IPS-18c (cell line): ENCODE measurements around the gene CEP131.

Source experiments
- H3K4me3 ChIP-seq: 2 replicates; pipeline ENCODE4 v1.7.0; 2013; ENCODE audit warnings: low read depth, mild to moderate bottlenecking, low read length, moderate library complexity; ENCODE audit not compliant: insufficient read depth
- H3K9me3 ChIP-seq: one replicate; pipeline ENCODE4 v1.6.1; 2013; ENCODE audit warnings: mild to moderate bottlenecking, low read length, moderate library complexity; ENCODE audit not compliant: control insufficient read depth, insufficient read depth

The CEP131 gene

DNA sequence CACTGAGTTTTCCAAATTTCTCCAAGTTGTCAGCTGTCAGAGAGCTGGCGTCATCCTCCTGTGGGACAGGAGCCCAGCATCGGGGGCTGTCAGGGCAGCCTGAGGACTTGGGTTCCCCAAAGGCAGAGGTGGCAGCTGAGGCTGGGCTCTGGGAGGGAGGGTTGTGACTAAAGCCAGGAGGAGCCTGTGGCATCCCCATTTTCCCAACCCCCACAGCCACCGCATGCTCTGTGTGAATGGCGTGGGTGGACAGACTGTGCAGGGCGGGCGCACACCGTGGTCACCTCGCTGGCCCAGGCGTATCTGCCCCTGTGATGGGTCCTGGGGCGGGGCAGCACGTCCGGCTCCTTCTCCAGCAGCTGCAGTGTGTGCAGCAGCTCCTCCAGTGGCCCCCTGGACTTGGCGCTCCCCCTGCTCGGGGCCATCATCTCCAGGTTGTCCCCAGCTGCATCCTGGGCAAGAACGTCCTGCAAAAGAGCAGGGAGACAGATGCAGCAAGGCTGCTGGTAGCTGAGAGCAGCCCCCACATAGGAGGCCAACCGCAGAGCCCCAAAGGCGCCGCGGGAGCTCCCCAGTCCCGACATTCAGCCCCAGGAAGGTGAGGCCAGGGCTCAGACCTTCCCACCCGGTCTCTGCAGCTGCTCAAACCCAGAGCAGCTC lies 24.8 kb downstream of the CEP131 start:
- no peaks in the 10 kb centered on the region for H3K9me3 ChIP-seq
- H3K4me3 ChIP-seq, result no peak overlapping the region

DNA sequence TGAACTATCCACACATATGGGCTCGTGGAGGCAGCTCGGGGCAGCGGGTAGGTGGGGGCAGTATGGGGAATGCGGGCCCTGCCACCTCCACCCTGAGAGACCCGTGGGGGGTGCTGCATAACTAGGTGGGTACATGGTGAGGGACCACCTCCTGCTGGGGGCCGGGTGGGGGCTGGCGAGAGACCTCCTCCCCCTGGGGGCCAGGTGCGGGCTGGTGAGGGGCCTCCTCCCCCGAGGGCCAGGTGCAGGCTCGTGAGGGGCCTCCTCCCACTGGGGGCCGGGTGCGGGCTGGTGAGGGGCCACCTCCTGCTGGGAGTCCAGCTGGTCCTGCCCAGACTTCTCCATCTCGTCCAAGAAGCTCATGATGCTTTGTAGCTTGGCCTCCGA lies 25.4 kb downstream of the CEP131 start:
- H3K9me3 ChIP-seq, result no peaks in the 10 kb centered on the region
- H3K4me3 ChIP-seq, result no peak overlapping the region

DNA sequence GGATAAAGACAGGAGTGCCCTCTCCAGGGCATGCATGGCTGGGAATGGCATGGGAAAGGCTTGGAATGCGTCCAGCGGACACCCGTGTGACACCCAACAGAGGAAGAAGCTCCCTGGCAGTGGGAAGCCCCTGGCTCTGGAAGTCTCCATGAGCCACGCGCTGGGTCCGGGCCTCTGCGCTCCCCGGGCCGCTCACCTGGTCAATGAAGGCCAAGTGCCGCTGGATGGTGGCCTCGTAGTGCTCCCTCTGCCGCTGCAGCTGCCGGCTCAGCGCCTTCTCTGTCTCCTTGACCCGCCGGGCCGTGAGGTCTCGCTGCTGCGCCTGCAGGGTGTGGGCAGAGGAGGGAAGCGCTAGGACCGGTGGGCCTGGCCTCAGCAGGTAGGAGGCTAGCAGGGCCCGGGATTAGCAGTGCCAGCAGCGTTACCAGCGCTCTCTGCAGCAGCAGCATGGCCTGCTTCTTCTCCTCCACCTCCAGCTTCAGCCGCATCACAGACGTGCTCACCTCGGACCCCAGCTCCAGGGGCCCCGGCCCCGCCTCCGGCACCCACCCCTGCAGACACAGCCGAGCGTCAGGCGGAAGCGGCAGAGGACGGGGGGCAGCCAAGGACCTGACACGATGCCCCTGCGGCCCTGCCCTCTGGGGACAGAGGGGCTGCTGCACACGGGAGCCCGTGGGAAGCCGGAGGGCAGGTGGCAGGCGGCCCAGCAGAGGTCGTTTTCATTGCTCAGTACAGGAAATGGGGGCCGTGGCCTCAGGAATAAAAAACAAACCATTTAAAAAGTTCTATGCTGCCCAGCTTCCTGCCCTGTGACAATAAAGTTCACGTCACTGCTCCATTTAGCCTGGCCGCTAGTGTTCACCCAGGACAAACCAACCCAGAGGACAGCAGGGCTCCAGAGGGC lies 26.0 kb downstream of the CEP131 start:
- no peak overlapping the region for H3K4me3 ChIP-seq
- no peaks in the 10 kb centered on the region for H3K9me3 ChIP-seq

DNA sequence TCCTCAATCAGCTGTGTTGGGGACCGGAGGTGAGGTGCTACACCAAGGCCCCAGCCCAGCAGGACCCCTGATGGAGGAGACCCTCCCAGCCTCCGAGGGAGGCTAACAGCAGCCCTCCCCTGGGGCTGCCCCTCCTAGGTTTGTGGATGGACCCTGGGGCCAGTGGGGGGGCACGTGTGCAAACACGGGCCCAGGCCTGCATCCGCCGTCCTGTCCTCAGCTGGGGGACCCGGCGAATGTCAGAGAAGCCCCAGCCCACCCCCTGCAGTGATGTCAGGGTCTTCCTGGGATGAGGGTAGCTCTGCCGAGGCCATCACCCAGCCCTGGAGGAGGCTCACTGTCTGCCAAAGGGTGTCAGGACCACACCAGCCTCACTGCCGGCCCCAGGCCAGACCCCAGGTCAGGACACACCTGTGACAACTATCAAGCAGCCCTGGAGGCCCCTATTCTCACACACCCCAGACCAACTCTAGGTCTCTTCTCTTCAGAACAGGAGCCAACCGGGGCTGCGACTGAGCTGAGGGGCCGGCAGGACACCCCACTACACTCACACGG lies 26.7 kb downstream of the CEP131 start:
- Histone ChIP-seq H3K9me3 (no peaks in the 10 kb centered on the region), H3K4me3 (no peak overlapping the region)

DNA sequence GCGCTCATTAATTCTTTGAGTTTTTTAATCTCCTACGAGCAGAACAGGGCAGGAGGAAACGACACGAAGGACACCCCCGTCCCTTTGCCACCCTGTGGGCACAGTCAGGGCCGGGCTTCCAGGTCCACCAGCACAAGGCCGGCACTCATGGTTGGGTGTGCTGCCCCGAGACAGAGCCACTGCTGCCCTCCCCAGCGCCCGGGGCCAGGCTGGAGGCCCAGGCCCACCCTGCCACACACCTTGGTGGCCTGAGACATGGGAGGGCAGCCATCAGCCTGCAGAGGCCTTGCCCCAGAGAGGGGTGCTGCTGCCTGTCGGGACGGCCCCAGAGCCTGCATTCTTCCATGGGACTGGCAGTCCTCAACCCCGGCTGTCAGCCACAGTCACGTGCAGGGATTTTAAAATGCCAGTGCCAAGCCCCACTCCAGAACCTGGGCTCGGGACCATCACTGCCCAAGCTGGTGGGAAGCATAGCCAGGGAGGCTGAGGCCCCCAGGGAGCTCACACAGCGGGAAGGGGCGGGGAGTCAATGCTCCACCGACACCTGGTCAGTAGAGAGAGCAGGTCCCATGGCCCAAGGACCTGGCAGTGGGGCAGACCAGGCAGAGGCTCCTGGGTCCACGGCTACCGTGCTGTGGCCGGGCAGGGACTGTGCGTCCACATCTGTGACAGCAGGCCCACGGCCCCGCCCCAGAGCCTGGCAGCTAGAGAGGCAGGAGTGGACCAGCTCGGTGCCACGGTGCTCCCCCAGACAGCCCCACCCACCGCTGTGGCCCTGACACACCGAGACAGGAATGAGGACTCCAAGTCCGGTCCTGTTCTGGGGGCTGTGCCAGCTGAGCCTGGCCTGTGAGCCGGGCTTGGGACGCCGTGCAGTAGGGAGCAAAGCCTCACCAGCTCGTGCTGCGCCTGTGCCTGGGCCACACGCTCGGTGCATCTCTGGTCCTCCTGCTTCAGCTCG lies 27.5 kb downstream of the CEP131 start:
- no peak overlapping the region for H3K4me3 ChIP-seq

DNA sequence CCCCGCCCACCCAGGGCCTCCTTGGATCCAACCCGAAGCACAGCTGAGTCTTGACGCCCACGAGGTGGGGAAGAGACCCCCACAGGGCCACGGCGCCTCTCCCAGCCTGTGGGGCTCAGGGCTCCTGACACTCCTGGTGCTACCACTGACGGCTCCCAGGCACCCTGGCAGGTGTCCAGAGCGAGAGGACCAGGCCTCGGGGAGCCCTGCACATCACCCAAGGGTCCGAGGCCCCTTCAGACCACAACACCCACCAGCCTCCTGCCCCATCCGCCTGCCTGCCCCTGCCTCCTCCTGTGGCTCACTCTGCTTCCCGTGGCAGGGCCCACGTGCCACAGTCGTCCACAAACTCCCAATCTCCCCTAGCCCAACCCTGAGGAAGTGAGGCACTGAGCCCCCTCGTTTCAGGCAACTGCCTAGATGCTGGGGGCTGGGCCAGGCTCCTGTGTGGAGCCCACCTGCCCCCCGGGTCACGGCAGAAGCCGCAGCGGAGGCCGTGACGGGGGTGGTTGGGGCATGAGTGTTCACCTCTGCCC lies 28.5 kb downstream of the CEP131 start:
- no peaks in the 10 kb centered on the region for H3K9me3 ChIP-seq
- no peak overlapping the region for H3K4me3 ChIP-seq

More for the DNA sequence above, 27.5 kb downstream of the CEP131 start:
- H3K9me3 ChIP-seq, result no peaks in the 10 kb centered on the region

DNA sequence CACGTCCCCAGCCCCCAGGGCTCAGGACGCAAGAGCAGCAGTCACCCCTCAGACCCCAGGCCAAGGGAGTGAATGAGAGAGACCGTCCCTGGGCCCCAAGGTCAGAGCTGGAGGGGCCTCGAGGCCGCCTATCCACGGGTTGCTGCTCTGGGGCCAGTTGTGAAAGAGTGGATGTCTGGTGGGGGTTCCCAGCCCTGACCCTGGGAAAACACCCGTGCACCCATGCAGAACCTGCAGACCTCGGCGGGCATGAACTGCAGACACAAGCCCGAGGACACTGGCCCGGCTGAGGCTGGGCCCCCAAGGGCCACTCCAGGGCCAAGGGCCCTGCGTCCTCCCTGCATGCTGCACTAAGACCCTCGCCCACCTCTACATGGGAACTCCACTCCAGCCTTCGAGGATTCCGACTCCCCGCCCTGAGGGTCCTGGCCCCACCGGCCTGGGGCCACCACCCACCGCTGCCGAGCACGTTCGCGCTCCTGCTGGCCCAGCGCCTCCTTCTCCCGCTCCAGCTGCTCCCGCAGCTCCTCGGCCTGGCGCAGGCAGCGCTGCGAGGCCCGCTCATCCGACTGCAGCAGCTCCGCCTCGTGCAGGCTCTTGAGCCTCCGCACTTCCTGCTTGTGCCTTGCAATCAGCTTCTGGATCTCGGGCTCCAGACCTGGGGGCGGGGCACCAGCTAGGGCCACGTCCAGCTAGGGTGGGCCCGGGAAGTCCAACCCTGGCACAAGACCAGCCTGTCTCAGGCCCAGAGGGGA lies 29.1 kb downstream of the CEP131 start:
- Histone ChIP-seq H3K4me3 (no peak overlapping the region), H3K9me3 (no peaks in the 10 kb centered on the region)

DNA sequence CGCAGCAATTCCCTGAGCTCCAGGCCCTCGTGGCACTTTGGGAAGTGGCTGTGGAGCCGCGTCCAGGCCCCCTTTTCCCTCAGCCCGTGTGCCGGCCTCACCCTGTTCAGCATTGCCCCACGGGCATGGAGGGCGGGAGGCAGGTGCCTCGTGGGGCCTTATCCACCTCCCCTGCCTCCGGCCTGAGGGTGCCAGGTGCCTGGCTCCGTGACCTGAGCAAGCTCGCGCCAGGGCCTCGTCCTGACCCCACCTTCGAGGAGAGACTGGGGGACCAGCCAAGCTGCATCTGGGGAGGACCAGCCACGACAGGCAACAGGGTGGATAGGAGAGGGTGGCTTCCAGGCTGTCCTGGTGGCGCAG lies 29.7 kb downstream of the CEP131 start:
- Histone ChIP-seq H3K4me3 (no peak overlapping the region), H3K9me3 (no peaks in the 10 kb centered on the region)

DNA sequence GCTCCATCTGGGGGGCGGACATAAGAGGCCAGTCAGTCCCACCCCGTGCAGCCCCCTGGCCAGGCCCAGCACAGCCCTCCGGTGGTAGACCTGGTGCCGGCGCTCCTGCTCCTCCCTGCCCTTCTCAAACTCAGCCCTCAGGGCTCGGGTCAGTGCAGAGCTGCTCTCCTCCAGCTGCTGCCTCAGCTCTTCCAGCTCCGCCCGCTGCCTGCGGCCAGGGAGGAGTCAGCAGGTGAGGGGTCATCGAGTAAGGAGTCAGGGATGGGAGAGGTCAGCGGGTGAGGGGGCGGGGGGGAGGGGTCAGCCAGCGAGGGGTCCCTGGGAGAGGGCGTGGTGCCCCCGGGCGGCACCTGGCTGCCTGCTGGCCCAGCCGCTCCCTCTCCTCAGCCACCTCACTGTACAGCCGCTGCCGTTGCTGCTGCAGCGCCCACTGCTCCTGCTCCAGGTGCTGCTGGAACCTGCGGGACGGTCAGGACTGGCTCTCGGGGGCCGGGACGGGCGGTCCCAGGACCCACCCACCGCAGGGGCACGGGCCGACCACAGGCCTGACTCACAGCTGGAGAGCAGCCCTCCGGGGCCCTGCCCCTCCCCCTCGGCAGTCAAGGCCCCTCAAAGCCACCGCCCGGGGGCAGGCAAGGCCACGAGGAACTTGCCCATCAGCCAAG lies 30.2 kb downstream of the CEP131 start:
- H3K4me3 ChIP-seq, result no peak overlapping the region
- H3K9me3 ChIP-seq, result no peaks in the 10 kb centered on the region

DNA sequence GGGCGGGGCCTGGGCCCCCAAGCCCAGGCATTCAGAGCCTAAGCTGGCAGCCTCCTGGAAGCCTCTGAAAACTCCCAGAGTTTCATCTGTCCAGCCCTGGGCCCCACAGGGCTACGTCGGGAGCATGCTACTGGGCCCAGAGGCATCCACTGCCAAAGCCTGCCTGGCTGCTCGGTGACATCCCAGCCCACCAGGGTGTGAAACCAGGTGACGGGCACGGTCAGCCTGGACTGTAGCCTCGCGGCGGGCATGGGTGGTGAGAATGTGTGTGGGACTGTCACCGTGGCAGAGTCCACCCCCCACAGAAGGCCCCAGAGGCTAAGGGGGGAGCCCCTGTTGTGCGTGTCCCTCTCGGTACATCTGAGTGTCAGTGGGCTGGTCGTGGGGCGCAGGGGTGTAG lies 31.1 kb downstream of the CEP131 start:
- no peaks in the 10 kb centered on the region for H3K9me3 ChIP-seq
- no peak overlapping the region for H3K4me3 ChIP-seq

DNA sequence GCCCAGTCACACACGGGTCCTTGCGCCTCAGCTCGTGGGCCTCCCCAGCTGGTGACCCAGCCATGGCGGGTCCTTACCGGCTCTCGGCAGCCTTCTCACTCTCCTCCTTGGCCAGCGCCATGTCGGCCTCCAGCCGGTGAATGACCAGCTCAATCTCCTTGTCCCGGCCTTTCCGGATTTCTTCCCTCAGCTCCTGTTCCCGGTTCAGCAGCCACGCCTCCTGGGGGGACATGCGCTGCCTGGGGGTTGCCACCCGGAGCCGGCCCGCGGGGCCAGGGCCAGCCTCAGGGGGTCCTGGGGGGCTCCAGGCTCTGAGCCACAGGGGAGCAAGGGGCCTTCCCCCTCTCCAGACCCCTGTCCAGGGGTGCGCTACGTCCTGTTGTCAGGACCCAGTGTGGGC lies 31.6 kb downstream of the CEP131 start:
- H3K4me3 ChIP-seq, result no peak overlapping the region
- H3K9me3 ChIP-seq, result no peaks in the 10 kb centered on the region

DNA sequence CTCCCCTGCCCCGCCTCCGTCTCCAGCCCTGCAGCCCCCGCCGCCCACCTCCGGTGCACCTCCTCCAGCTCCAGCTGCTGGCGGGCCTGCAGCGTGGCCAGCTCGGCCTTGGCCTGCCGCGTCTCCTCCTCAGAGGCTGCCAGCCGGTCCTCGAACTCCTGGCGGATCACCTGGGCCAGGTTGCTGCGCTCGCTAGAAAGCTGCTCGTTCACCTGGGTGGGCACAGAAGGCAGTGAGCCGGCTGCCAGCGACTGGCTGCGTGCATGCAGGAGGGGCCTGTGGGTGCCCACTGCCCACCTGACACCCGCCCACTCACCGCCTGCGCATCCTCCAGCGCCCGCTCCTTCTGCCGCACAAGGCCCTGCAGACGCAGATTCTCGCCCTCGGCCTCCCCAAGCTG lies 32.2 kb downstream of the CEP131 start:
- no peak overlapping the region for H3K4me3 ChIP-seq

DNA sequence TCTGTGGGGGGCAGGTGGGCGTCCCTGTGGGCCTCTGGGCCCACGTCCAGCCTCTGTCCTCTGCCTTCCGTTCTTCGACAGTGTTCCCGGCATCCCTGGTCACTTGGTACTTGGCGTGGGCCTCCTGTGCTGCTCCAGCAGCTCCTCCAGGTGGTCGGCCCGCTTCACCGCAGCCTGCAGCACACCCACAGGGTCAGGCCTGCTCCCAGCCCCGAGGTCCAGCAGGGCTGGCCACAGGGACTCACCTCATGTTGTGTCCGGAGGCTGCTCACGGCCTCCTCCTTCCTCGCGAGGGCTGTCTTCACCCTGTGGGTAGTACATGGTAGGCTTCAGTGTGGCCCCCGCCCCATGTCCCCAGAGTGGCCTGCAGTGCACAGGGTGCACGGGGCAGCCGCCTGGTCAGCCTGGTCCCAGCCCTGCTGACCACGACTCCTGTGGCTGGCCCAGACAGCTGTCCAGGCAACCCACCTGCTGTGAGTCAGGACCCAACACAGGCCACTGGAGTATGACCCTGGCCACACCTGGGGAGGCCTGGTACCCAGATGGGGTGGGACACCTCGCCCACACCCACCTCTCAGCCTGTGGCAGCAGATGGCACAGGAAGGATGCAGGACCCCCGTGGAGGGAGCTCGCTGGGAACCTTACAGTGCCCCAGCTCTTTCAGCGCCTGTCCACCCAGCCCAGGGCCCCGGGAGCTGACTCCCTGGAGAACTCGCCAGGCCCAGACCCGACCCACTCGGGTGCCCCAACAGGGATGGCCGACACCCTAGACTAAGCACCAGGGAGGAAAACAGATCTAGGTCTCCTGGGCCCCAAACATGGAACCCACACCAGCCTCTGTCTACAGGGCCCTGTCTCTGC lies 32.9 kb downstream of the CEP131 start:
- H3K4me3 ChIP-seq, result no peak overlapping the region
- H3K9me3 ChIP-seq, result no peaks in the 10 kb centered on the region

More for the DNA sequence above, 32.2 kb downstream of the CEP131 start:
- H3K9me3 ChIP-seq, result no peaks in the 10 kb centered on the region

DNA sequence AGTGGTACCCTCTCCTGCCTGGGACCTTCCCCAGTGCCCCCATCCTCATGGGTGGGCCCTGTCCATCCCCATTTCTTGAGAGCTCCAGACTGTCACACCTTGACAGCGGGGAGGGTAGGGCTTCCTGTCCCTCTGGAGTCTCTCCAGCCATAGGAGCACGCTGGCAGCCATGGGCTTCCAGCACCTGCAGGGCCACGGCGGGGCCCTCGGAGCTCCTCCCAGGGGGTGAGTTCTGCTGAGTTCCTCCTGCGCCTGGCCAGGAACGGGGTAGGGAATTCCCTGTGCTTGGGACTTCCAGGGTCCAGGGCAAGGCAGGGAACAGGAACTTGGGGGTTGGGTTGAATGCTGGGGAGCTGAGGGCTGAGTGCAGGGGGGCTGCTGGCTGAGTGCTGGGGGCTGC lies 33.7 kb downstream of the CEP131 start:
- Histone ChIP-seq H3K4me3 (no peak overlapping the region), H3K9me3 (peaks cover 2% of the 10 kb centered on the region)

DNA sequence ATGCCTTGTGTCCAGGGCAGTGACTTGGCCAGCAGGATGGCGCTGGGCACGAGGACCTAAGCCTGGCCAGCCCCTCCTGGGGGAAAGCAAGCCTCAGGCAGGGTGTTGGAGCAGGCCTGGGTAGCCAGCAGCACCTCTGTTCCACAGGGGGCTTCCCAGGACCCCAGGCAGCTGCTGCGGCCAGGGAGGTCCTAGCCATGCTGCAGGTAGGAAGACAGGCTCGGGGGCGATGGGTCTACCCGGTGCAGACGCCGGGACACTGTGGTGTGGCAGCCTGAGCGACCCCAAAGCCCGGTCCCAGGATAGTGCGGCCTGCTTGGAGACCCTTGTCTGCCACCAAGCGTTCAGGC lies 34.3 kb downstream of the CEP131 start:
- H3K4me3 ChIP-seq, result no peak overlapping the region
- peaks cover 2% of the 10 kb centered on the region for H3K9me3 ChIP-seq
